Parietal lobe (tissue), 2 donors: ENCODE data around the gene CCDC181. TPM values are rescaled to one million over a fixed set of nuclear protein-coding genes. Genes with fewer than 3 reads are reported as not detected.

Source experiments
- small RNA-seq: library from RNA; depleted of rRNA; stranded (forward); fragments of <200 nt; gene quantifications from one replicate; pipeline ENCODE3, GENCODE V24; 2014; ENCODE audit warnings: low replicate concordance
- total RNA-seq: library from RNA; depleted of rRNA; stranded (reverse); fragments of >200 nt; gene quantifications from one replicate; pipeline ENCODE4 v1.2.3, GENCODE V29; 2014

CCDC181 gene
- 6.6 TPM for total RNA-seq

GRCh38 chr1:169427081-169427641 lies at the start of gene CCDC181:
TSS of gene CCDC181 (minus strand) at chr1:169427474. CDS start at chr1:169424927, 2,547 bp downstream.

GRCh38 chr1:169367686-169368405 lies 59.4 kb downstream of the CCDC181 start, which contains the start of the genes BLZF1 and NME7:
TSS of gene BLZF1 (plus strand) at chr1:169368195. CDS start at chr1:169369523, 1,328 bp downstream.
TSS of gene NME7 (minus strand) at chr1:169367797. CDS start at chr1:169367710, 87 bp downstream.

Small RNAs within 50 kb of the gene (small RNA-seq; reads per million reads assigned to genes)
- gene AL021068.2 = not detected

Other genes with a start within 250 kb of the CCDC181 start
- 46.0 TPM for gene NME7, start 59.7 kb downstream of the CCDC181 start, total RNA-seq
- gene BLZF1, start 59.3 kb downstream of the CCDC181 start, total RNA-seq = 36.0 TPM
- 23.5 TPM for gene SLC19A2, start 58.5 kb upstream of the CCDC181 start, total RNA-seq
- gene F5, start 159.0 kb upstream of the CCDC181 start, total RNA-seq = not detected
- not detected for gene SELP, start 202.7 kb upstream of the CCDC181 start, total RNA-seq